Measurements from ENCODE around the gene CCL25.
"Not testable (repeated sequence)": the region's sequence is repeated elsewhere in the genome, so short reads cannot be mapped to it uniquely, and the experiment has no call there.

GRCh38 chr19:8101910-8102309 lies 49.4 kb downstream of the CCL25 start:
- not testable (repeated sequence) for TF ChIP-seq POLR2AphosphoS5, CTCF (IDR thresholded peaks at IDR 0.05)

All from stomach (tissue), 4 donors.